DOHH2 (cell line): ENCODE data around the gene AFAP1.

Source experiments
- EZH2phosphoT487 ChIP-seq: fragments of 200-600 bp; sonication (generic); IDR thresholded peaks from 2 replicates; pipeline ENCODE4 v1.6.1; 2017; ENCODE audit warnings: borderline replicate concordance, mild to moderate bottlenecking, antibody characterized with exemption, low read length, moderate library complexity, mixed read lengths
- TF ChIP-seq, protein P1 (sequence below): fragments of 200-600 bp; sonication (generic); IDR thresholded peaks from one replicate; pipeline ENCODE4 v1.5.1; 2014; ENCODE audit warnings: antibody characterized with exemption, mild to moderate bottlenecking, low read depth, low read length; ENCODE audit not compliant: poor library complexity, severe bottlenecking

DNA sequence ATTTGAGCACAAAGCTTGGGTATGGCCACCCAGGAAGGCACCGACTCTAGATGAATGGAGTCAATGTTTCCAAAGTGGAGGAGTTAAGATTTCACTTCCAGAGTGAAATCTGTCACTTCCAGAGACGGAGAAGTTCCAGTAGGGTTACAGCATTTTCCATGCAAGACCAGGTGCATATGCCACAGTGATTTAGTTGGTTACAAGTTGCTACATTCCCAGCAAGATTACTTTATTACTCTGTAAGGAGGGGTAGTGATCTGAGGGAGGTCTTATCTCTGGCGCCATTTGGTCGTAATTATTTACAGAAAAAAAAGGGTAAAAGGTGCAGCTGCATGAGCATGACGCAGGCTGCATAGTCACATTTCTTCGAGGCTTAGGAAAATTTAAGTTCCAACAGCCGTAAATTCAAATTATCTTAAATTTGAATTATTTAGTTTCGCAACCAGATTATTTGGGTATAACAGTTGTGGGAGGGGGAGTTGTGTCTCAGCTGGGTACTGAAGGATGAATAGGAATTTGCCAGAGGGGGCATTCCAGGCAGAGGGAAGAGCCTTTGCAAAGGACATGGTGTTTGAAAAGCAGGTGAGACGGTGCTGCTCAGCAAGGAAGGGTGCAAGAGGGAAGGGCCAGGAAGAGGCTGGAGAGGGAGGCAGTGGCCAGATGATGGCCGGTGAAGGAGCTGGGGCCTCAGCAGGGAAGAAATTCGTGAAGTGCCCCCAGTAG lies 17.4 kb upstream of the AFAP1 start:
- TF ChIP-seq, protein P1, sequence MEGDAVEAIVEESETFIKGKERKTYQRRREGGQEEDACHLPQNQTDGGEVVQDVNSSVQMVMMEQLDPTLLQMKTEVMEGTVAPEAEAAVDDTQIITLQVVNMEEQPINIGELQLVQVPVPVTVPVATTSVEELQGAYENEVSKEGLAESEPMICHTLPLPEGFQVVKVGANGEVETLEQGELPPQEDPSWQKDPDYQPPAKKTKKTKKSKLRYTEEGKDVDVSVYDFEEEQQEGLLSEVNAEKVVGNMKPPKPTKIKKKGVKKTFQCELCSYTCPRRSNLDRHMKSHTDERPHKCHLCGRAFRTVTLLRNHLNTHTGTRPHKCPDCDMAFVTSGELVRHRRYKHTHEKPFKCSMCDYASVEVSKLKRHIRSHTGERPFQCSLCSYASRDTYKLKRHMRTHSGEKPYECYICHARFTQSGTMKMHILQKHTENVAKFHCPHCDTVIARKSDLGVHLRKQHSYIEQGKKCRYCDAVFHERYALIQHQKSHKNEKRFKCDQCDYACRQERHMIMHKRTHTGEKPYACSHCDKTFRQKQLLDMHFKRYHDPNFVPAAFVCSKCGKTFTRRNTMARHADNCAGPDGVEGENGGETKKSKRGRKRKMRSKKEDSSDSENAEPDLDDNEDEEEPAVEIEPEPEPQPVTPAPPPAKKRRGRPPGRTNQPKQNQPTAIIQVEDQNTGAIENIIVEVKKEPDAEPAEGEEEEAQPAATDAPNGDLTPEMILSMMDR = no peak
- no peak for TF ChIP-seq EZH2phosphoT487
